Measurements from ENCODE around the gene AGXT.

GRCh38 chr2:240821429-240821778 lies 47.2 kb upstream of the AGXT start:
- TF ChIP-seq CTCF (IDR thresholded peaks at IDR 0.05) (no peak), POLR2AphosphoS5 (IDR thresholded peaks at IDR 0.05) (no peak)
